ENCODE data around the gene FRY. TPM values are rescaled to one million over a fixed set of nuclear protein-coding genes. Genes with fewer than 3 reads are reported as not detected.

Gene FRY
- polyA plus RNA-seq, 10 donors, result 36.0 to 56.3 (median 45.9) TPM

DNA sequence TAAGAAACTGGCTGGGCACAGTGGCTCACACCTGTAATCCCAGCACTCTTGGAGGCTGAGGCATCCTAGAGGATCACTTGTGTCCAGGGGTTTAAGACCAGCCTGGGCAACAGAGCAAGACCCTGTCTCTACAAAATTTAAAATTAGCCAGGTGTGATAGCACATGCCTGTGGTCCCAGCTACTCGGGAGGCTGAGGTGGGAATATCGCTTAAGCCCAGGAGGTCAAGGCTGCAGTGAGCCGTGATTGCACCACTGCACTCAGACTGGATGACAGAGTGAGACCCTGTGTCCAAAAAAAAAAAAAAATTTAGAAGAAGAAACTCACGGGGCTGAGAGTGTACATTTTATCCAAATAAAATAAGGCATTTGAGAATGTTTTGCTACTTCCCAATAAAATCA, 224.7 kb downstream of the FRY start:
- DNase-seq, result no peak

DNA sequence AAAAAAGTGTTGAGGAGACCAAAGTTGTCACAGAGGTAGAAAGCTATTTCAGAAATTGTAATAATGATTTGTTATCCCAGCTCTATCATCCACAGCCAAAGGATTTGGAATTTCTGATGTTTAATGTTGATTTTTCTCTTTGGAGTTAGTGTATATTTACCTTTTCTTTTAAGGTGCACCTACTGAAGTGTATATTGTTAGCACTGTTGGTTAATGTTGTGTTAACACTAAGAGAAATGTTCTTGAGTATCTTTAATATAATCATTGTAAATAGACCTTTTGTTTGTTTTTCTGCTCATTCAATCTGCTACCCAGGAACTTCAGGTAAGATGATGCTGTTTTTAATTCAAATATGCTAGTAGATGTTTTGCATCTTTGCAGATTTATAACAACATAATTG, 226.1 kb downstream of the FRY start:
- DNase-seq, result no peak

DNA sequence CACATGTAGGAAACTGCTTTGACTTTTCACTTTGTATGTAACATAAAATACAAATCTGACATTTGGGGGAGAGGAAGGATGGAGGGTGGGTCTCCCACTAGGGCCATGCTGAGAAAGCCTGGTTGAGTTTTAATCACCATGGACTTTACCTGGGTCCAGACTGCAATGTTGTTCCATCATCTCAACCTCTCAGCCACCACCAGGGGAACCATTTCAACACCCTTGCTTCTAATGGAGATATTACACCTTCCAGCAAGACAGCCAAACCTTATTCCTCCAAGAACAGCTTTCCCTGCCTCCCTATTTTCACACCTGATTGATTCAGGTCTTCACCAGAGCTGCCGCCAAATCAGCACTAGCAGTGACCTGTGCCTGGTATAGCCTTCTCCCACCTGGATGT, 227.5 kb downstream of the FRY start:
- DNase-seq, result no peak

DNA sequence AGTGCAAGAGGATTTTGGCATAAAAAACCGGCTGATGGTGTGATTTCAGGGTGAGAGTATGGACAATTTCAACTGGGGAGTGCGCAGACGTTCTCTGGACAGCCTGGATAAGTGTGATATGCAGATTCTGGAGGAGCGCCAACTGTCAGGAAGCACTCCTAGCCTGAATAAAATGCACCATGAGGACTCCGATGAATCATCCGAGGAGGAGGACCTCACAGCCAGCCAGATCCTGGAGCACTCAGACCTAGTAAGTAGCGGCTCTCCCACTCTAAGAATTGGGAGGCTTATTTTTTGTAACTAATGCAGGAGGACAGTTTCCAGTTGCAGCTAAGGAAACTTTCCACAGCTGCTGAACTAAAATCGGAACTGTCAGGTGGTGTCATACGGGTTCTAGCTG, 230.0 kb downstream of the FRY start:
- peak; percentile 76 to 79 (median 77) for DNase-seq

DNA sequence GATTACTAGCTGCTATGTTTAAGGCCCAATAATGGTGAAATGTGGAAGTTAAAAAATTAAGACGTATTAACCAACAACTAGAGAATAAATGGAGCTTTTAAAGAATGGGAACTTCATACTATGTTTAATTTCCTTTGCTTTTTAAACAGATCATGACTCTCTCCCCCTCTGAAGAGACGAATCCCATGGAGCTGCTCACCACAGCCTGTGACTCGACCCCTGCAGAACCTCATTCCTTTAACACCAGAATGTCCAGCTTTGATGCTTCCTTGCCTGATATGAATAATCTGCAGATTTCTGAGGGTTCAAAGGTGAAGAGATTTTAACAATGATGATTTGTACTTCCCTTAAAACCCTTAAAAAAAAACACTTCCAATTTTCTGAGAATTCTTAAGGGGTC, 230.6 kb downstream of the FRY start:
- DNase-seq, result no peak

DNA sequence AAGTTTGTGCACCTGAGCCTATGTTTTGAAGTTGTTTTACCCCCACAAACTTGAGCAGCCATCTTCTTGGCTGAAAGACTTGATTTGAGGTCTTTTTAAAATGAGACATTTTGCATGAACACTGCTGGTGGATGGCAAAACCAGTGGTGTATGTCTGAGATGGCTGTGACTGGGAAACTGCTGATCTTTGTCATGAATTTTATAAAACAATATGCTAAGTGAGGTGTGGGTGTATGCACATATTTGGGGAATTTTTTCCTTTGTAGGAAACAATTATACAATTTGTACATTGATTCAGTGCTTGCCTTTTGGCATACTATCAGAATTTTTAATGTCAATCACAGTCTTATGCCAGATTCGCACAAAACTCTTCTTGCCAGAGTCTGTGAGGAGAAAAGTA, 231.0 kb downstream of the FRY start:
- DNase-seq, result no peak

DNA sequence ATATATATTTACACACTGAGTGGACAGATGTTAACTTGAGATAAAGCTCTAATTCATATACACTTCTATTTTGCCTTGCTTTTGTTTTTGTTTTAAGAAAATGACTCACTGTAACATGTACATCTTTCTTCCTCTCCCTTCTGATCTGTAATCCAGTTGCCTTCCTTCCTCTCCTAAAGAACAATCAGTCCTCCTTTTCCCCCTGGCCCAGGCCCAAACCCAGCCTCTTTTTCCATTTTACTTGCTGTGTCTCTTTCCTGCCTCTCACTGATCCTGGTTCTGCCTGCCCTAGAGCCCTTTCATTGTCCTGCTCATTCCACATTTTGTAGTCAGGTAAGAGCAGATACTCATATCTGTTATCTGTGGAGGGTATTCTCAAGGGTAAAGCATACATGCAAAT, 232.8 kb downstream of the FRY start:
- DNase-seq, result peak in 2 of 3 donors; percentile 29 to 46

DNA sequence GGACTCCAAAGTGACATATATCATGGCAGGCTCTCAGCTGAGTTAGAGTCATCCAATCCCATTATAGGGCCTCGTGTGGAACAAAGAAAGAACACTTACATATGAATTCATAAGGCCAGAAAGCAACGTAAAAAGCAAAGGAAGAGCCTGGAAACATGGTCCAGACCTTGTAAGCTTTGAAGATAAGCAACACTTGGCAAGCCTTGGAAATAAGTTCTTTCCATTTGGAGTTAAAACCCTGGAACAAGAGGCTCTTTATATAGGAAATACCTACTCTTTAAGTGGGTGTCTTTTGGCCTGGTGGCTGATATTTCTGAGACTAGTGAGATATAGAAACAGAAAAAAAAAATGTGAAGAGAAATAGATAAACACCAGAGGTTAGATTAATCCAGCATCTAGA, 234.2 kb downstream of the FRY start:
- no peak for DNase-seq

DNA sequence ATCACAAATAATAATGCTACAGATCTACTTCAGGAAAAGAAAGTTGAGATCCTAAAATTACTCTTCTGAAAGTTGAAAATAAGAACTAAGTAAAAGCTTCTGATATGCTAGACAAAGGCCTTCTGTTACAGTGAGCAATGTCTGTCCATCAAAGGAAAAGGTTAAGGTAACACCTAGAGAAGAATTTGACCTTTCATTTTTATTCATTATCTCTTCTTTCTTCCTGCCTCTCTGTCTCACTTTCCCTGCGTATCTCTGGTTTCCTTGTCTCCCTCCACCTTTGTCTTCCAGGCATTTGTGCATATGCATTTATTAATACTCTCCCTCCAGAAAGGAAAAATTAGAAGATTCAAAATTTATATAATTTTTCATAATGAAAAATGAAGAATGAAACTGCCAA, 234.6 kb downstream of the FRY start:
- DNase-seq, result no peak

DNA sequence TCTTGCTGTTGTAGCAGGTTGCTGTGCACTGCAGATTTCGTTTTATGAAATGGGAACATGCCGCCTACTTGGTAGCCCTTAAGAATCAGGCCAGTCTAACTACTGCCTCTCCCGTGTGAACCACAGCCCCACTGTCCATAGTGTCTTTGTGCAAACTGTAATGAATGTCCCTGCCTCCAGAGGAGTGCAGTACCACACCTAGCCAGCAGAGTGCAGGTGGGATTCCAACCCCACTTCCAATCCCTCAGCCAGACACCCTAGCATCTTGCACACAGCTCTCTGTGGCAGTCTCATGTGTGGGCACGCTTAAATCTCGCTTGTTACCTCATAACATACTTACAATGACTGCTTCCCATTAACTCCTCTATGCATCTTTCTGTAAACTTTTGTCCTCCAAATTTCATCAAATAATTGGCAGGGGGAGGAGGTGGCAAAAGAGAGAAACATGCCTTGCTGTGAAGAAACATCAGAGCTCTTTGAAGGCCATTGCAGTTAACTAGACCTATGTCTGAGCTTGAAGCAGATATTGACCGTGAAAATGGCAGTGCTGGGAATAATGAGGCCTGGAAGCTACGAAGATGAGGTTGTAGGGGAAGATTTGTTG, 236.4 kb downstream of the FRY start:
- DNase-seq, result no peak

DNA sequence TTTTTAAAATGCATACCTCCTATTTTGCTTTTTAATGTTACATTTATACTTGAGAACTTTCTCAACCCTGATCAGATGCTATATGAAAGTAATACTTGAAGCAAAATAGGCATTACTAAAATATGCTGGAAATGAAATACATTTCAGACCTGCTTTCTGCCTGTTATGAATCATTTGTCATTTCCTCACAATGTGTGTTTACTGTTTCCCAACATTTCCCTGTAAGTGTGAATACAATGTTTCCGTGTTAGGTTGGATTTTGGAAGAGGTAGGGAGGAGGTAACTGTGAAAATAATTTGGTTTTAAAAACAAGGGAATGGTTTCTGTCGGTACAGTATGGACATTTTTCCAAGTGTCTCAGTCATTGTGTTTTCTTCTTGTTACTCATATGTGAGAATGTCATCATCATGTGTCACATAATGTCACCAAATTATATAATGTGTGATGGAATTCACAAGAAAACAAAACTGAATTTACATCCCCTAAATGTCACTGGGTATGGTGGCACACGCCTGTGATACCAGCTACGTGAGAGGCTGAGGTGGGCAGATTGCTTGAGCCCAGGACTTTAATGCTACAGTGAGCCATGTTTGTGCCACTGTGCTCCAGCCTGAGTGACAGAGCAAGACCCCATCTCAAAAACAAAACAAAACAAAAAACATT, 240.6 kb downstream of the FRY start:
- no peak for DNase-seq

DNA sequence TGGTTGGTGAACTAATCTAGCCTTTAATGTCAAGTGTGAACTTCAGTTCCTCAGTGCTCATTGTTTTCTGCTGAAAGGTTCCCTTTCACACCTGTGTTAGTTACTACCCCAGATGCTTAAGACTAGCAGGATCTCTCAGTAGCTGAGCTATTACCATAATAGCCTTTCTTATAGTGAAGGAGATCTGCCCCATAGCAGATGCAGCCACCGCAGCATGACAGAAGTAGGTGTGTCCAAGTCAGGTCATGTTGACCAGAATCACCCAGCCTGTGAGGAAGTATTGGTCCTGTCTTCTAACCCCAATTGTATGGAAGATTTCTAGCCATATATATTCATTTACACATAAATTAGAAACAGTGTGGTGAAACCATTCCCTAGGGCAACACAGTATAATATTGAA, 246.3 kb downstream of the FRY start:
- no peak for DNase-seq

DNA sequence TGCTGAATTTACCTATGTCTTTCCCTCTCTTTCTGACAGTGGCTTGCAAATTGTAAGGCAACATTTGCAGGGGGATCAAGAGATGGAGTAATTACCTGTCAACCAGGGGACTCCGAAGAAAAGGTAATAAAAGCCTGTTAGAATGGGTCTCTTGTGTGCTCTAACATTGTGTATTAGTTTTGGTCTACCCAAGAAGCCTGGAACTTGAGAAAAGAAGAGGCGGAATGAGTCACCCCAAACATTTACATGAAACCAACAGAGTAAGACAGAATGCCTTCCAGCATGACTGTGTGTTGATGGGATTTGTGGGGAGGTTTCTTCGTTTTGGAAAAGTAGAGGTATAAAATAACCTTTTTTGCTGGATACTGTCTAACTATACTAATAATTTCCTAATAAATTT, 246.9 kb downstream of the FRY start:
- no peak for DNase-seq

DNA sequence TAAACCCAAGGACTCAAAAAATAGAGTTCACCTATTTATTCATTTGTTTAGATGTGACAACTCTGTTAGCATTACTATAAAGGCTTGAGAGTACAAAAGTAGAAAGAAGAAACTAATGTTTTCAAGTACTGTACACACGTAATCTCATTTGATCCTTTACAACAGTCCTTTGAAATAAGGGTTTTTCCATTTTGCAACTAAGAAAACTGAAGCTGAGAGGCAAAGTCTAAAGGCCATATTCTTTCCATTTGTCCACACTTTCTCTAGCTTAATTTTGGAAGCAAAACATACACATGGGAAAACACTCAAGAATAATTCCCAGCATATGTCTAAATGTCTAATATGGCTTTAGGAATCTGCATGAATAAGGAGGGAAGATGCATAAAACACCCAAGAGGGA, 249.5 kb downstream of the FRY start:
- DNase-seq, result no peak

DNA sequence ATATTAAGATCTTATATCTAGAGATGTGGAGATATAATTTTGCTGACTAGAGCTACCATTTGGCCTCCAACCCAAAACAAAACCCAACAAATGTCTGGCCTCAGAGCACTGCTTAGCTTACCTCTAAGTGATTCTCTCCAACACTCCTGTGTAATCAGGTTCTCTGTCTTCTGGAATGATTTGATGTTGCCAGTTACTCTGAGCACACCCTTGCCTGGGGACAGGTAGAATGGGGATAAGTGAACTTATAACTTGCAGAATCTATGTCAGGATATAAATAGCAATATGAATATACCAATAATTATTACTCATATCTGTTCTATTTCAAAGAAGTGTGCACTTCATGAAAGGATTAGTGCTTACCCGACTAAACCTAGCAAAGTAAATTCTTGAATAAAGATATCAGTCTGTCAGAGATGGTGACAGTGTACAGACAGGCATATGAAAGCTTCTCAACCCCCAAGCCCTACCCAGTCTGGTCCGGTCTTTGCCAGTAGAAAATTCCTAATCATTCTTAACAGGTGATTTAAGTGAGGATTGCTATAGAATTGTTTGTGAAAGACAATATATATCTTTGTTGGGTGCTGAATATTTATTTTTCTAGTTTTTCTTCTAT, 250.6 kb downstream of the FRY start:
- no peak for DNase-seq

DNA sequence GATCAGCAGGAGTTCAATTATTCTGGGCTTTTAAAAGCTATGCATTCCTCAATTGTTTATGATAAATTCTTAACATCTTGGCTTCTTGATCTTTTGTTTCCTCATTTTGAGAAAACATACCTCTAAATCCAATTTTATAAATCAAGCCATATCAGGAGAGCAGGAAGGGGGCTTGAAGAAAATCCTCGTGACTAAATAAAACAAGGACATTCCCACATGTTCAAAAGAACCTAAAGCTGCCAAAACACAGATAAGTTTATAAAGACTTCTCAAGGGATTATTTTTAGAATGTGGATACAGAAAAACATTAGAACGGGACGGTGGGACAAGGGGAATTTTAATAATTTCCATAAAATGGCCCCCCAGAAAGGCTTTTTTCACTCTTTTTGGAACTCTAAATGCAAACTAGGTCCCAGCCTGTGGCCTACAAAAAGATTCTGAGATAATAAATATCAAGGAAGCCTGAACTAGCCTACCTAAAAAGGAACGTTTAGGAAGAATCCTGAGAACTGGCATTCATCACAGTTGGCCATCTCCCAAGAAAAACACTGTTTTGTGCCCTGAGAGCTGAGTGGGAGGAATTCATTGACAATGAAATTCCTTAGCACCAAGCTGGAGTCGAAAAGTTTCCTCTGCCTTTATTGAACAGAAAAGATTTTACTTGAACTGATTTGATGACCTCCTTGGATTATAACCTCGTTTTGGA, 253.5 kb downstream of the FRY start:
- peak in 2 of 3 donors; percentile 15 to 37 for DNase-seq

DNA sequence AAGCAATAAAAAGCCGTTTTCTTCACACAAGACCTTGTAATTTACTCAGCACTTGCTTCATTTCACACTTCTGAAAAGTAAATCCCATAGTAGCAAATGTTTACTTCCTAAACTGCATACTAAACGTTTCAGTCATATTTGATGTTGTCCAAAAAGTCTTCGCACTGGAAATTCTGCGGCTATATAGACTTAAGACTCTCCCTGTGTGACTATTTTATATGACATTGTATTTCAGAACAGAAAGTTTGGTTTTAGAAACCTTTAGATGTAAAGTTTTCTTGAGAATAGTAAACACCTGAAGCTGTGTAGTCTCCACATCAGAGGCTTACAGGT, 254.0 kb downstream of the FRY start:
- no peak for DNase-seq

DNA sequence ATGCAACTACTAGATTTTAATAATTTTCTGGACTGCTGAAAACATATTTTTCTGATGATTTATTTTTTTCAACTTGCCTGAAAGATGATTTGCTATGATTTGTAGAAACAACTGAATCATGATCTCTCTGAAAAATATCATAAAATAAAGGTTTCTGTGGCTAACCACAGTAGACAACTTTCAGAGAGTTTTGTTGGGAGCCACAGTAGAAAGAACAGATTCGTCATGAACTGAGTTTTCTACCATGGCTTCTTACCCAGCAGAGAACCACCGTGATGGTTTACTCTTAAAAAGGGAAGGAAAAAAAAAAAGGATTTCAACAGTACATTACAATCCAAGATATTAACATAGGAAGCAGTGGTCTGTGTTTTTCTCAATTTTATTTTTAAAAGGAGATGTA, 265.6 kb downstream of the FRY start:
- DNase-seq, result no peak

DNA sequence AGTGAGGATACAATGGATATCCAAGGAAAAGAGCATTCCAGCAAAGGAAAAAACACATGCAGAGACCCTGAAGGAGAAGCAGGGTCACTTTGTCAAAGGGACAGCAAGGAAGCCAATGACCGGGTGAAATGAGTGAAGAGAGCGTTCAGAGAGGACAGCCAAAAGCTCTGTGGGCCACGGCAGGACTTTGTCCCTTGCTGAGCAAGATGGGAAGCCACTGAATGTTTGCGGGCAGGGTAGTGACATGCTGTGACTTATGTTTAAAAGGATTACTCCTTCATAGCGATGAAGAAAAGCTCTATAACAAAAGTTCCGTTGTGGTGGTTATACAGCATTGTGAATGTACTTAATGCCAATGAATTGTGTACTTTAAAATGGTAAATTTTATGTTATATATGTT, 267.1 kb downstream of the FRY start:
- no peak for DNase-seq

DNA sequence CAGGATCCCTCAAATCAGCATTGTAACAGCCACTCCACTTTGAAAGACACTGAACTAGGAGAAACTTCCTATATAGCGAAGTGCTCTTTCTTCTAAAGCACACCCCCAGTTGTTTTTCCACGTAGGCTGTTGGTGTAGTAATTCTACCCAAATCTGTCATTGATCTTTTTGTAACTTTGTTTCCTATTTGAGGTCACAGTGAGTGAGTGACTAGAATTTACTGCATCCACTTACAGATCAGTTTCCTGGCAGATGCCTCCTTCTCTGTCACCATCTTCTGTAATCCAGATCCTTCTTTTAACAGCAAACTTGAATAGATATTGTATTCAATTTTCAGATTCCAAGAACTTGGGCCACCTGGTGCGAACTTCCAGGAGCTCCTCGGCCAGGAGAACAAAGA, 268.3 kb downstream of the FRY start:
- DNase-seq, result no peak

DNA sequence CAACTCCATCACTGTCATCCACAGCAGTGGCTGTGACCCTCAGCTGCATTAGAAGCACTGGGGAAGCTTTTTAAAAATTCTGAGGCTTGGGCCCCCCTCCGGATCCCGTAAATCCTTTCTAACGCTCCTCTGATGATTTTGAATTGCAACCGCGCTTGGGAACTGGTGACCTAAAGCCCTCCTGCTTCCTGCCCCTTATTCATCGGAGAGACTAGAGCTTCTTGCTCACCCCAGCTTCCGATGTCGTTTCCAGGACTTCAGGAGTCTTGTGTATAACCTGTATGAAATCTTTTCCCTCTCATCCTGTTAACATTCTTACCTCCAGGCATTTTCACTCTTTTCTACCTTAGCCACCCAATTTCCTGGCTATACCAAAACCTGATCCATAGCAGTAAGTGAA, 268.8 kb downstream of the FRY start:
- no peak for DNase-seq

DNA sequence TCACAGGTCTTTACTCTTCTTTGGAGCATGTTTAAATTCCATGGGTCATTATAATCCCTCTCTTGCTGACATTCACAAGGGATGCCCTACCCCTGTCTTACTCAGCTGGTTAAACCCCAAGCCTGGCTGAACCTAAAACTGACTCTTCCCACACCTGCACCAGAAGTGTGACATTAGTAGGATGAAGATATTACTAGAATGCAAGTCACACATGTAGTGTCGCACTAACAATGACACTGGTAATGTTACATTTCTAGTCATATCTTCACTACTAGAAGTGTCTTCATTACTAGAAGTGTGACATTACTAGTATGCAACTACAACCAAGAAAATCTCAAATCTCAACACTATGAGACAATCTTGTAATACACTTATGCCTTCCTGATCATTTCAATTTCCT, 269.3 kb downstream of the FRY start:
- DNase-seq, result no peak

DNA sequence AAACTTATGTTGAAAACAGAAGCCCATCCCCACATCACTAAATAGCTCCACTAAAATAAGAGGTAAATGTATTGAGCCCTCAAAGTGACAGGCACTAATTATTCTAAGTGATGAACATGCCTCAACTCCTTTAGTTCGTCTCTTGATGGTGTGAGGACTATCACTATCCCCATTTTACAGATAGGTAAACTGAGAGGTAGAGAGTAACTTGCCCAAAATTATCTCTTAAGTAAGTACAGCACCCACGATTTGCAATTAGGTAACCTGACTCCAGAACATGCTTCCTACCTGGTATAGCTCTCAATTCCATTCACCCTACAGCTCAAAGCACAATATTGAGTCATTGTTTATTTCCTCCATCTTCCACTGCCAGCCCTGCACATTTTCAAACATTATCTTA, 270.9 kb downstream of the FRY start:
- DNase-seq, result no peak
